ENCODE measurements around the gene ZNF669. TPM values are rescaled to one million over a fixed set of nuclear protein-coding genes. Genes with fewer than 3 reads are reported as not detected.

The ZNF669 gene
- total and polyA plus RNA-seq, 9 donors: 4.5 to 7.6 (median 6.2) TPM

GRCh38 chr1:247112479-247112781, 8.3 kb upstream of the ZNF669 start:
- H3K36me3 ChIP-seq (ENCODE audit: control insufficient read depth, insufficient read depth, low read length): peaks cover 2% of the 10 kb centered on the region
- H3K27me3 ChIP-seq (ENCODE audit: control insufficient read depth, insufficient read depth, low read length): peaks cover 6% of the 10 kb centered on the region
- peak overlapping the region; percentile 66 for H3K4me3 ChIP-seq (ENCODE audit: low read length)
- H3K4me1 ChIP-seq (ENCODE audit: control insufficient read depth, insufficient read depth, low read length): peaks cover 13% of the 10 kb centered on the region
- DNase-seq: no peak
- H3K9me3 ChIP-seq (replicated peaks; ENCODE audit: control insufficient read depth, low read depth, low read length): no peaks in the 10 kb centered on the region
- H3K27ac ChIP-seq (ENCODE audit: low read length): no peak overlapping the region
- WGBS (ENCODE audit: insufficient coverage): 5% methylated on average over 3 of the region's 9 CpGs

- Histone ChIP-seq H3K27ac (ENCODE audit: low read length) (peak overlapping the region; percentile 81), H3K36me3 (ENCODE audit: control insufficient read depth, insufficient read depth, low read length) (peaks cover 2% of the 10 kb centered on the region), H3K9me3 (replicated peaks; ENCODE audit: control insufficient read depth, low read depth, low read length) (no peaks in the 10 kb centered on the region), H3K27me3 (ENCODE audit: control insufficient read depth, insufficient read depth, low read length) (peaks cover 6% of the 10 kb centered on the region), H3K4me3 (ENCODE audit: low read length) (peak overlapping the region; percentile 66), H3K4me1 (ENCODE audit: control insufficient read depth, insufficient read depth, low read length) (peaks cover 13% of the 10 kb centered on the region)
- WGBS (ENCODE audit: insufficient coverage): under 1% methylated on average over 73 of the region's 78 CpGs
- peak; percentile 82 for DNase-seq
Measured at GRCh38 chr1:247111700-247112478, 7.7 kb upstream of the ZNF669 start.

GRCh38 chr1:247111259-247111699, 7.1 kb upstream of the ZNF669 start:
- H3K36me3 ChIP-seq (ENCODE audit: control insufficient read depth, insufficient read depth, low read length): peaks cover 2% of the 10 kb centered on the region
- peaks cover 6% of the 10 kb centered on the region for H3K27me3 ChIP-seq (ENCODE audit: control insufficient read depth, insufficient read depth, low read length)
- under 1% methylated on average over 62 of the region's 62 CpGs for WGBS (ENCODE audit: insufficient coverage)
- H3K9me3 ChIP-seq (replicated peaks; ENCODE audit: control insufficient read depth, low read depth, low read length): no peaks in the 10 kb centered on the region
- peaks cover 13% of the 10 kb centered on the region for H3K4me1 ChIP-seq (ENCODE audit: control insufficient read depth, insufficient read depth, low read length)
- peak overlapping the region; percentile 75 for H3K27ac ChIP-seq (ENCODE audit: low read length)
- DNase-seq: peak; percentile 41
- H3K4me3 ChIP-seq (ENCODE audit: low read length): peak overlapping the region; percentile 66

- WGBS (ENCODE audit: insufficient coverage): 8% methylated on average over 19 of the region's 30 CpGs
- H3K4me1 ChIP-seq (ENCODE audit: control insufficient read depth, insufficient read depth, low read length): peaks cover 13% of the 10 kb centered on the region
- H3K4me3 ChIP-seq (ENCODE audit: low read length): peak overlapping the region; percentile 66
- peak overlapping the region; percentile 75 for H3K27ac ChIP-seq (ENCODE audit: low read length)
- H3K9me3 ChIP-seq (replicated peaks; ENCODE audit: control insufficient read depth, low read depth, low read length): no peaks in the 10 kb centered on the region
- peaks cover 2% of the 10 kb centered on the region for H3K36me3 ChIP-seq (ENCODE audit: control insufficient read depth, insufficient read depth, low read length)
- peaks cover 6% of the 10 kb centered on the region for H3K27me3 ChIP-seq (ENCODE audit: control insufficient read depth, insufficient read depth, low read length)
- DNase-seq: peak; percentile 21
Measured at GRCh38 chr1:247110627-247111258, 6.6 kb upstream of the ZNF669 start.

GRCh38 chr1:247107694-247108093, 3.5 kb upstream of the ZNF669 start:
- H3K27me3 ChIP-seq (ENCODE audit: control insufficient read depth, insufficient read depth, low read length): peaks cover 6% of the 10 kb centered on the region
- H3K36me3 ChIP-seq (ENCODE audit: control insufficient read depth, insufficient read depth, low read length): peaks cover 2% of the 10 kb centered on the region
- DNase-seq: no peak
- peaks cover 23% of the 10 kb centered on the region for H3K4me1 ChIP-seq (ENCODE audit: control insufficient read depth, insufficient read depth, low read length)
- no peaks in the 10 kb centered on the region for H3K9me3 ChIP-seq (replicated peaks; ENCODE audit: control insufficient read depth, low read depth, low read length)
- WGBS (ENCODE audit: insufficient coverage): 64% methylated on average over 5 of the region's 7 CpGs
- no peak overlapping the region for H3K4me3 ChIP-seq (ENCODE audit: low read length)
- H3K27ac ChIP-seq (ENCODE audit: low read length): no peak overlapping the region

GRCh38 chr1:247105966-247106365, 1.8 kb upstream of the ZNF669 start:
- Histone ChIP-seq H3K9me3 (replicated peaks; ENCODE audit: control insufficient read depth, low read depth, low read length) (peaks cover 2% of the 10 kb centered on the region), H3K27ac (ENCODE audit: low read length) (no peak overlapping the region), H3K27me3 (ENCODE audit: control insufficient read depth, insufficient read depth, low read length) (peaks cover 2% of the 10 kb centered on the region), H3K36me3 (ENCODE audit: control insufficient read depth, insufficient read depth, low read length) (peaks cover 9% of the 10 kb centered on the region), H3K4me3 (ENCODE audit: low read length) (no peak overlapping the region), H3K4me1 (ENCODE audit: control insufficient read depth, insufficient read depth, low read length) (peaks cover 16% of the 10 kb centered on the region)
- DNase-seq: no peak
- WGBS (ENCODE audit: insufficient coverage): 93% methylated on average over 5 of the region's 15 CpGs

- WGBS (ENCODE audit: insufficient coverage): 77% methylated on average over 13 of the region's 13 CpGs
- Histone ChIP-seq H3K4me3 (ENCODE audit: low read length) (peak overlapping the region; percentile 97), H3K4me1 (ENCODE audit: control insufficient read depth, insufficient read depth, low read length) (peaks cover 10% of the 10 kb centered on the region), H3K27ac (ENCODE audit: low read length) (no peak overlapping the region), H3K36me3 (ENCODE audit: control insufficient read depth, insufficient read depth, low read length) (peaks cover 18% of the 10 kb centered on the region), H3K9me3 (replicated peaks; ENCODE audit: control insufficient read depth, low read depth, low read length) (peaks cover 10% of the 10 kb centered on the region), H3K27me3 (ENCODE audit: control insufficient read depth, insufficient read depth, low read length) (no peaks in the 10 kb centered on the region)
- DNase-seq: peak; percentile 14
Measured at GRCh38 chr1:247104965-247105364, 809 bp upstream of the ZNF669 start.

GRCh38 chr1:247102381-247102780, 1.8 kb downstream of the ZNF669 start:
- H3K27ac ChIP-seq (ENCODE audit: low read length): no peak overlapping the region
- no CpG with 5 or more reads among the region's 1 CpG for WGBS (ENCODE audit: insufficient coverage)
- H3K4me1 ChIP-seq (ENCODE audit: control insufficient read depth, insufficient read depth, low read length): peaks cover 10% of the 10 kb centered on the region
- H3K9me3 ChIP-seq (replicated peaks; ENCODE audit: control insufficient read depth, low read depth, low read length): peaks cover 10% of the 10 kb centered on the region
- no peak for DNase-seq
- peaks cover 25% of the 10 kb centered on the region for H3K36me3 ChIP-seq (ENCODE audit: control insufficient read depth, insufficient read depth, low read length)
- no peaks in the 10 kb centered on the region for H3K27me3 ChIP-seq (ENCODE audit: control insufficient read depth, insufficient read depth, low read length)
- no peak overlapping the region for H3K4me3 ChIP-seq (ENCODE audit: low read length)

DNA sequence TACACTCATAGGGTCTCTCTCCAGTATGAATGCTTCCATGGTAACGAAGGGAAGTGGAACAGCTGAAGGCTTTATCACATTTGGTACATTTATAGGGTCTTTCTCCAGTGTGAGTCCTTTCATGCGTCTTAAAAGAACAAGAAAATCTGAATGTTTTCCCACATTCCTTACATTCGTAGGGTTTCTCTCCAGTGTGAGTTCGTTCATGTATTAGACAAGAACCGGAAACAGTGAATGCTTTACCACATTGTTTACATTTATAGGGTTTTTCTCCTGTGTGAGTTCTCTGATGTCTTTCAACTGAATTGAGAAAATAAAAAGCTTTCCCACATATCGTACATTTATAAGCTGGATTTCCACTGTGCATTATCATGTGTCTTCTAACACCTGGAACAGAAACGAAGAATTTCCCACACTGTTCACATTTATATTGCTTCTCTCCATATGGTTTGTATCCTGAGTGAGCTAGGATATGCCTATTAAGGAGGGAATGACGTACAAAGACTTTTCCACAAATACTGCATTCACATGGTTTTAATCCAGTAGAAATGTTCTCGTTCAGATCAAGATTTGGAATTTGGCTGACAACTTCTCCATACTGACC, 3.4 kb downstream of the ZNF669 start:
- no peak overlapping the region for H3K4me3 ChIP-seq (ENCODE audit: low read length)
- no peaks in the 10 kb centered on the region for H3K27me3 ChIP-seq (ENCODE audit: control insufficient read depth, insufficient read depth, low read length)
- H3K27ac ChIP-seq (ENCODE audit: low read length): no peak overlapping the region
- H3K9me3 ChIP-seq (replicated peaks; ENCODE audit: control insufficient read depth, low read depth, low read length): peaks cover 18% of the 10 kb centered on the region
- no peak for DNase-seq
- H3K36me3 ChIP-seq (ENCODE audit: control insufficient read depth, insufficient read depth, low read length): peaks cover 30% of the 10 kb centered on the region
- WGBS (ENCODE audit: insufficient coverage): no CpG with 5 or more reads among the region's 9 CpGs
- peaks cover 10% of the 10 kb centered on the region for H3K4me1 ChIP-seq (ENCODE audit: control insufficient read depth, insufficient read depth, low read length)

GRCh38 chr1:247096958-247097357, 7.2 kb downstream of the ZNF669 start:
- peaks cover 30% of the 10 kb centered on the region for H3K36me3 ChIP-seq (ENCODE audit: control insufficient read depth, insufficient read depth, low read length)
- H3K27me3 ChIP-seq (ENCODE audit: control insufficient read depth, insufficient read depth, low read length): no peaks in the 10 kb centered on the region
- no peak overlapping the region for H3K27ac ChIP-seq (ENCODE audit: low read length)
- 94% methylated on average over 5 of the region's 5 CpGs for WGBS (ENCODE audit: insufficient coverage)
- no peak overlapping the region for H3K4me3 ChIP-seq (ENCODE audit: low read length)
- H3K9me3 ChIP-seq (replicated peaks; ENCODE audit: control insufficient read depth, low read depth, low read length): peaks cover 18% of the 10 kb centered on the region
- no peak for DNase-seq
- H3K4me1 ChIP-seq (ENCODE audit: control insufficient read depth, insufficient read depth, low read length): no peaks in the 10 kb centered on the region
